ENCODE measurements around the gene POU3F2. TPM values are rescaled to one million over a fixed set of nuclear protein-coding genes. Genes with fewer than 3 reads are reported as not detected.

POU3F2 gene
- total and polyA plus RNA-seq, 9 of the 15 experiments (the other 6 are each of a cell fraction or from before 2014, with no cell fraction given) = 0.08 to 0.46 (median 0.36) TPM

DNA sequence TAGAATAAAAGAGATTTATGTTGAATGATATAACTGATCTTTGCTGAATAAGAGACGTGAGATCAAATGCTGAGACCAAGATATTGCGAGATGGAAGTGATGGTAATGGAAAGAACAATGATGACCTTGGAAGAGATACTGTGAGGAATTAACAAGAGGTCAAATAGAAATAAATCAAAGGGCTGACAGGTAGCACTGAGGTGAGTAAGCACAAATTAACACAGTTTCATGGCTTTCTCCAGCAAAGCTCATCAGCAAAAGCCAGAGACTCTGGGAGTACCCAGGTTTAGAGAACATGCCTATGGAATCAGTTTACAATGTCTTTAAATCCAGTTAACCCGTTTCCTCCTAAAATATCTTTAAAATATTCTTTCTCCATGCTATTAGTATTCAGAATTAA lies 53.3 kb downstream of the POU3F2 start (continued):
- TF ChIP-seq PBX2 (CRISPR knock-in tag; IDR thresholded peaks at IDR 0.05; ENCODE audit: low read depth) (no peak), PBX2 (tag; conservative IDR thresholded peaks at IDR 0.05; ENCODE audit: low read depth) (peak; percentile 42), POLR2H (tag; IDR thresholded peaks at IDR 0.05; ENCODE audit: low read depth) (no peak), NFRKB (IDR thresholded peaks at IDR 0.05; ENCODE audit: low read depth) (no peak), ZFP36 (IDR thresholded peaks at IDR 0.05; ENCODE audit: low read depth, low read length, partially characterized antibody) (no peak), MEIS2 (IDR thresholded peaks at IDR 0.05; ENCODE audit: partially characterized antibody) (peak; percentile 44), E4F1 (CRISPR knock-in tag; IDR thresholded peaks at IDR 0.05; ENCODE audit: borderline replicate concordance) (no peak), PKNOX1 (IDR thresholded peaks at IDR 0.05) (peak; percentile 63), SNIP1 (IDR thresholded peaks at IDR 0.05; ENCODE audit: low read depth) (no peak)

Other genes starting within 250 kb of the POU3F2 start
- 4.4 and 5.0 TPM in 2 replicates for gene FBXL4, start 113.4 kb downstream of the POU3F2 start, total RNA-seq (2014; rRNA removed)
- gene FBXL4, start 113.4 kb downstream of the POU3F2 start, total RNA-seq (2014; rRNA removed; fragmentation: Illumina TruSeq; extraction: Trizol) = 13.5 and 14.7 TPM in 2 replicates
- 10.1 and 10.5 TPM in 2 replicates for gene FBXL4, start 113.4 kb downstream of the POU3F2 start, total RNA-seq (2015; rRNA removed; fragmentation: Illumina TruSeq; extraction: Trizol)
- gene FBXL4, start 113.4 kb downstream of the POU3F2 start, total RNA-seq (2021) = 10.1 and 10.5 TPM in 2 replicates
- gene FBXL4, start 113.4 kb downstream of the POU3F2 start, polyA plus RNA-seq (2011; rRNA removed) = 19.7 and 23.1 TPM in 2 replicates
- gene FBXL4, start 113.4 kb downstream of the POU3F2 start, polyA plus RNA-seq (2014; fragmentation: Illumina TruSeq; extraction: Trizol) = 7.1 and 7.7 TPM in 2 replicates
- 1 to 10 TPM; 4.2 to 4.6 TPM for gene FBXL4, start 113.4 kb downstream of the POU3F2 start, polyA plus RNA-seq (2014; fragmentation: Nextera tagmentation; extraction: Ambion mirVana)
- gene FBXL4, start 113.4 kb downstream of the POU3F2 start, polyA plus RNA-seq (2014; rRNA removed) = 5.1 and 5.8 TPM in 2 replicates